Tibial artery (tissue), 4 donors: ENCODE results near the gene POU2F1.

ENCODE experiments used
- DNase-seq, 2 donors: peaks; one replicate each; pipeline ENCODE4 v3.0.0-alpha.2; 2019
- H3K27ac ChIP-seq, 2 donors: fragments of 200-600 bp; sonication (generic) in 1 of 2; 1 replicate in 1 of 2; 2 replicates in 1 of 2; pipeline ENCODE4 v1.5.1; 2018 to 2019; ENCODE audit warnings: mild to moderate bottlenecking in 1 of 2
- H3K27me3 ChIP-seq, 2 donors: fragments of 200-600 bp; sonication (generic) in 1 of 2; one replicate each; pipeline versions ENCODE4 v1.5.1 to v1.6.0; 2016 to 2019
- H3K36me3 ChIP-seq, 3 donors: fragments of 200-600 bp; sonication (generic) in 2 of 3; one replicate each; pipeline ENCODE4 v1.5.1; 2016 to 2019; ENCODE audit warnings: mild to moderate bottlenecking in 2 of 3
- H3K4me1 ChIP-seq, 4 donors: fragments of 200-600 bp; sonication (generic) in 2 of 4; 1 replicate in 3 of 4; 2 replicates in 1 of 4; pipeline ENCODE4 v1.5.1; 2016 to 2019
- H3K4me3 ChIP-seq, 2 donors: fragments of 200-600 bp; sonication (generic) in 1 of 2; 1 replicate in 1 of 2; 2 replicates in 1 of 2; pipeline ENCODE4 v1.5.1; 2018 to 2019; ENCODE audit warnings: mild to moderate bottlenecking in 2 of 2
- H3K9me3 ChIP-seq, 3 donors: fragments of 200-600 bp; sonication (generic) in 1 of 3; one replicate each; pipeline ENCODE4 v1.5.1; 2016 to 2019
- CTCF ChIP-seq, 2 experiments: fragments of 200-600 bp in 1 of 2; fragments of 450-650 bp in 1 of 2; IDR thresholded peaks; one replicate each; pipeline ENCODE4 v1.5.1; 2017 to 2019; ENCODE audit warnings: antibody characterized with exemption in 2 of 2, mild to moderate bottlenecking in 1 of 2, moderate library complexity in 1 of 2
- intact Hi-C: fragments of 100-400 bp; cut with DNase I; formaldehyde crosslinking; loops from one replicate; pipeline ENCODE4 v1.15.0; 2023; ENCODE audit warnings: low total_unique reads

POU2F1 gene

GRCh38 chr1:167331650-167332049 is 111.0 kb downstream of the POU2F1 start:
- no peak overlapping the region for H3K27ac ChIP-seq
- DNase-seq = no peak
- no peaks in the 10 kb centered on the region for H3K27me3 ChIP-seq
- H3K4me1 ChIP-seq = peaks cover 0 to 8% (median 3%) of the 10 kb centered on the region in 4 donors
- no peak overlapping the region for H3K4me3 ChIP-seq
- peaks cover 0 to 6% (median 3%) of the 10 kb centered on the region in 3 donors for H3K36me3 ChIP-seq
- intact Hi-C loops = no loop called here
- no peak for TF ChIP-seq CTCF (IDR thresholded peaks at IDR 0.05)
- H3K9me3 ChIP-seq = no peaks in the 10 kb centered on the region

DNA sequence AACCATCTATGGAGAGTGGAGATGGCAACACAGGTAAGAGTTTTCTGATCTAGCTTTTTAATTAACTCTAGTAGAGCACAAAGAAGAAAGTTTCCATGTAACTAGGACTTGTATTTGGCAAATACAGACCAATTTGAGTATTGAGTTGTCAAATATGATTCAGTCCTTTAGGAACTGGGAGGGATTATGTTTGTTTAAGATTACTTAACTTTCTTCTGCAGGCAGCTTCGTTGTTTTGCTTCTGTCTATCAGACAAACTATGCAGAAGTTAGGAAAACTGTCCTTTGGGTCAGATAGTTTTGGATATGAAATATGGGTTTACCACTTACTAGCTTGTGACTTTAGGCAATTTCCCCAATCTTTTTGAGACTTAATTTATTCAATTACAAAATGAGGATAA is 111.8 kb downstream of the POU2F1 start:
- Histone ChIP-seq H3K4me3 (no peak overlapping the region), H3K27ac (no peak overlapping the region), H3K4me1 (peaks cover 0 to 8% (median 3%) of the 10 kb centered on the region in 4 donors), H3K9me3 (peaks cover 0 to 6% (median 0%) of the 10 kb centered on the region in 3 donors), H3K36me3 (peaks cover 5 to 14% (median 11%) of the 10 kb centered on the region in 3 donors), H3K27me3 (no peaks in the 10 kb centered on the region)
- no peak for DNase-seq
- TF ChIP-seq CTCF (IDR thresholded peaks at IDR 0.05) = no peak
- intact Hi-C loops = no loop called here

GRCh38 chr1:167333124-167333523 is 112.4 kb downstream of the POU2F1 start:
- peaks cover 0 to 8% (median 3%) of the 10 kb centered on the region in 4 donors for H3K4me1 ChIP-seq
- no peaks in the 10 kb centered on the region for H3K27me3 ChIP-seq
- no peak for TF ChIP-seq CTCF (IDR thresholded peaks at IDR 0.05)
- H3K4me3 ChIP-seq = no peak overlapping the region
- H3K36me3 ChIP-seq = peaks cover 11 to 20% (median 17%) of the 10 kb centered on the region in 3 donors
- peaks cover 0 to 6% (median 0%) of the 10 kb centered on the region in 3 donors for H3K9me3 ChIP-seq
- intact Hi-C loops = no loop called here
- no peak overlapping the region for H3K27ac ChIP-seq
- DNase-seq = no peak

DNA sequence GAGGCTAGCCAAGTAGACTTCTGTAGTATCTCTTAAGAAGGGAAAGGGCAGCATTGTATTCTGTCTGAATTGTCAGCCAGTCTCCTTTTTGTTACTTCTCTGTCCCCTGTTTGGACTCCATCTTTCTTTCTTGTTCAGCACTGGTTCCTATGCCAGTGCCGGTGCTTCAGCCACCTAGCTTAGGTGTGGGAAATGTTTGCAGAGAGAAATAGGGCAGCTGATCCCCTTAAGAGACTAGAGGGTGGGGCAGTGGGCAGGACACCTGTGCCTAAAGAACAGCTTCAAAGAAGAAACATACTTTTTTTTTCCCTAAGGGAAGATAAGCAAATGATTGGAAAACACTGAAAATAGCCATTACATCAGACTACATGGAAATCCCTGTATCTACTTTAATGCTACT is 113.0 kb downstream of the POU2F1 start:
- intact Hi-C loops = no loop called here
- H3K4me3 ChIP-seq = no peak overlapping the region
- no peak for TF ChIP-seq CTCF (IDR thresholded peaks at IDR 0.05)

DNA sequence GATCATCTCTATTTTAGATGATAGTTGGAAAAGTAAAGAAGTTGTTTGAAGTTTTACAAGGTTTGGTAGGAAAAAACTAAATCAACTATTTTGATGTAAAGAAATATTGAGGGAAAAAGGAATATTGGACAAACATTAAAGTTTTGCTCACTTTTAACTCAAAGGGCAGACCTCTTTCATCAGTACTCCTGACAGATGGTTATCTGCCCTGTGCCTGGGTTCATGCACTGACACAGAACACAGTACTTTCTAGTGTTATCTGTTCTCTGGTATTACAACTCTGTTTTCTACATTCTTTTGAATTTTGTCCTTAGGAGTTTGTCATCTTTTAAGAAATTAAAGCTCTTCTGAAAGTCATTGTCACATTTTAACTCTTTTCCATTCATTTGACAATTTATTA is 118.7 kb downstream of the POU2F1 start:
- DNase-seq = no peak
- Histone ChIP-seq H3K4me3 (no peak overlapping the region), H3K27ac (no peak overlapping the region), H3K4me1 (no peaks in the 10 kb centered on the region), H3K27me3 (no peaks in the 10 kb centered on the region), H3K36me3 (peaks cover 18 to 33% (median 20%) of the 10 kb centered on the region in 3 donors), H3K9me3 (peaks cover 0 to 6% (median 0%) of the 10 kb centered on the region in 3 donors)
- intact Hi-C loops = no loop called here
- TF ChIP-seq CTCF (IDR thresholded peaks at IDR 0.05) = no peak

More for the DNA sequence above, 113.0 kb downstream of the POU2F1 start:
- peaks cover 17 to 21% (median 20%) of the 10 kb centered on the region in 3 donors for H3K36me3 ChIP-seq
- H3K4me1 ChIP-seq = peaks cover 0 to 8% (median 3%) of the 10 kb centered on the region in 4 donors
- no peaks in the 10 kb centered on the region for H3K27me3 ChIP-seq
- no peak overlapping the region for H3K27ac ChIP-seq
- peaks cover 0 to 6% (median 0%) of the 10 kb centered on the region in 3 donors for H3K9me3 ChIP-seq
- no peak for DNase-seq

DNA sequence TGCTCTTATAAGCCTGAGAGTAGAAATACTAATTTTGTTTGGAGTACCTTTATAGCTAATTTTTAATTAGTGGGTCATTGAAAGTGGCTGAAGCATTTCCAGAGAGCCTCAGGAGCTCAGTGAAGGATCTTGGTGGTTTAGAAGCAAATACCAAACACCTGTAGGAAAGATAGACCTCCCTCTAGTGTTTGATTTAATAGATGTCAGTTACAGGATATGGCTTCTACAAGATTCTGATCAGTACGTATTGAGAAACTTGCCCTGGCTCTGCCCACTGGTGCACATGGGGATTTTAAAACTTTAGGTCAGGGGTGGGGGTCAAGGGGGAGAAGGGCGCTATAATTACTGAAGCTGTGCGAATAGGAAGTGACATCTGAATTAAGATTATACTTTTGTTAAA is 122.2 kb downstream of the POU2F1 start:
- intact Hi-C loops = no loop called here
- H3K27me3 ChIP-seq = no peaks in the 10 kb centered on the region
- no peak overlapping the region for H3K4me3 ChIP-seq
- no peaks in the 10 kb centered on the region for H3K4me1 ChIP-seq
- no peaks in the 10 kb centered on the region for H3K9me3 ChIP-seq
- H3K27ac ChIP-seq = no peak overlapping the region
- DNase-seq = no peak
- peaks cover 3 to 18% (median 9%) of the 10 kb centered on the region in 3 donors for H3K36me3 ChIP-seq
- no peak for TF ChIP-seq CTCF (IDR thresholded peaks at IDR 0.05)
